GM18520 (cell line): Measurements from ENCODE around the gene ATRN.

ENCODE experiments used
- ATAC-seq: cut with Tn5 transposase; IDR thresholded peaks from one replicate; pipeline ENCODE4 v1.9.1; 2021; ENCODE audit not compliant: unreplicated experiment

Gene ATRN

DNA sequence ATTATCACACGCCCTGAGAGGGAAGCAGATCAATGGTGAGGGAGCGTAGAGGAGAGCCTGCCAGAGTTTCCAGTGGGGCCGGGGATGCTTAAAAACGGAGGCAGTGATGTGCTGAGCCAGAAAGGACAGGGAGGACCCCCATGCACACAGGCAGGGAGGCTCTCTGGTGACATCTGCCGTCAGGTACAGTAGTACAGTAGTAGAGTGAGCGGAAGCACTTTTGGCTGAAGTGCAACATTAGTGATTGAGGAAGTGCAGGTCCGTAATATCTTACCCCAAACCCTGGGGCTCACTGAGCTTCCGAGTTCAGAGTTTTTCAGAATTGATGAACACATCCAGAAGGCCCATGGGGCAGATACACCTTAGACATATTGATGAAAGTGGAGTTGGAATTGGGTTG lies 150.3 kb downstream of the ATRN start:
- ATAC-seq = no peak

DNA sequence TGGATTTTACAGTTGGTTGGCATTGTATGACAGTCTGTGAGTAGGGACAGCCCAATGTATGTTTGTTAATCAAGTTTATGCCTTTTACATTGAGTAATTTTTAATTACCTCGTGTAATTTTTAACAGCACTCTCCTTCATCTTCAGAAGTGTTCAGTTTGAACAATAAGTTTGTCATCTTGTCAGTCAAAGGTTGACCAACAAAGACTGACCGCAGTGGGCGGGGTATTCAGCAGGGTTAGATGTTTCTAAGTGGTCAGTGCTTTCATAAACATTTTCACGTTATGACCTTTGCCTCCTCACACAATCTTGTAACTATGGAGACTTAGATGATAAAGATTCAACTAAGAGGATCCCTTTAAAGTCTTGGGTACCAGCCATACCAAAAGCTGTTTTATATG lies 151.6 kb downstream of the ATRN start:
- ATAC-seq = no peak

DNA sequence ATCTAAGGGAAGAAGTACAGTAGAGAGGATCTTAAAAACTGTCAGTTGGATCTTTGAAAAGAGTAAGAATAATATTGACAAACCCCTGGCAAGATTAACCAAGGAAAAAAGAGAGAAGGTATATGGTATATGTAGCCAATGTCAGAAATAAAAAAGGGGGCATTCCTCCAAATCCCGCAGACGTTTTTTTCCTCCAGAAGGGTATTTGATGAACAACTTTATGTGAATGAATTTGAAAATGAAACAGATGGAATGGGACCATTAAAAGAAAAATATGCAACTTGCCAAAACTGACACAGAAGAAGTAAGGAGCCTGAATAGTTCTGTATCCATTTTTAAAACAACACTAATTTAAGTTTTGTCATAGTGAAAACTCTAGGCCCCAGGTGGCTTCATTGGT lies 156.7 kb downstream of the ATRN start:
- no peak for ATAC-seq

DNA sequence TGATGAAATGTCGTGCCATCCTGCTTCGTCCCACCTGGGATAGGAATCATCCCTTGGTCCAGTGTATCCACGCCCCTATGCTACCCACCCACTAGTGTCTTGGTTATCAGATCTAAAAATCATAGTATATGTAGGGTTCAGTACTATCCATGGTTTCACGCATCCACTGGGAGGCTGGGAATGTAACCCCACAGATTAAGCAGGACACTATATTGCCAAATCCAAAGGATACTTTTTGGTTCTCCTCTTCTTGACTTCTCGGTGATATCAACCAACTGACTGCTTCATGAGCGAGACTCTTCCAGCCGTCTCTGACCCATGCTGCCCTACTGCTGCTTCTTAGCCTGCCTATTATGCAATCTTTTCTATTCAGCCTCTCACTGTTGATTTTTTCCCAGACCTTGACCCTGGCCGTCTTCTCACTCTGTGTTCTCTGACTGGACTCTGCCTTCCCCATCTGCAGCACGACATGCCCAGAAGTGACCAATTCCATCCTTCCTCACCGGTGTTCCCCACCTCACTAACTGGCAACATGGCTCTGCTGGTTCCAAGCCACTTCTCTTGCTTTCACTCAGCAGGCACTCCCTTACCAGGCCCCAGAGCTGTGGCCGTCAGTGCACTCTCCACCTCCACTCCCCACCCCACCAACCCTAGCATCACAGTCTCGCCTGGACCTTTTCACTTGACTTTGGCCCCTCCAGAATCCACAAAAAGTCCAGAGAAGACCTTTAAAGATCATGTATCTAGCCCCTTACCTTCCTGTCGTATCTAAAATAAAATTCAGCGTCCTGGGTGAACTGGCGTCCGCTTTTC lies 157.9 kb downstream of the ATRN start:
- ATAC-seq = no peak

DNA sequence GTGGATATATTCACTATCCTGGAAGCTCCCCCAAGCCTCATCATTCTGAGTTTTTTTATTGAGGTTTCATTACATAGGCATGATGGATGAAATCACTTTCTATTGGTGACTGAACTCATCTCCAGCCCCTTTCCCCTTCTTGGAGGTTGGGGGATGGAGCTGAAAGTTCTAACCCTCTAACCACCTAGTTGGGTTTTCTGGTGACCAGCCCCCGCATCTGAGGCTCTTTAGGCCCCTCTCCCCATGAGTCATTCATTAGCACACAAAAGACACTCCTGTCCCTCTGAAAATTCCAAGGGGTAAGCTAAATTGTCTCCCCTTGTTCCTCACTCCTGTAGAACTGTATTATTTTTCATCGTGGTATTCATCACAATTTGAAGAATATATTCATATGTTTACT lies 159.1 kb downstream of the ATRN start:
- ATAC-seq = no peak

DNA sequence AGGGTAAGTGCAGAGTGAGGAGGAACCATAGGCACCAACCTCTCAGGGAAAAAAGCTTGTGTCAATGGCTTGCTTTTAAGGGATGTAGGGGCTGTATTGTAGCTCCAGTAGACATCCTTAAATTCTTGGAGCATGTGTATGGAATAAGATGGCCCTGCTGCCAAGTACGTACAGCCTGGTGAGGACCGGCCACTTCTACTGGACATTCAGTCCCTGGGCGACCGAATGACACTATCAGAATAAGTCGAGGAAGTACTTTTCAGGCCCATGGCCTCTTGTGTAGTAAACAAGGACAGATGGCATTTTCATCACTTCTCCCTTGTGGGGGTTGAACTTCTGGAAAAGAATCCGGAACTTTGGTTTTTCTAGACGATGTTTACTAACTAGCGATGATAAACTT lies 159.6 kb downstream of the ATRN start:
- no peak for ATAC-seq

DNA sequence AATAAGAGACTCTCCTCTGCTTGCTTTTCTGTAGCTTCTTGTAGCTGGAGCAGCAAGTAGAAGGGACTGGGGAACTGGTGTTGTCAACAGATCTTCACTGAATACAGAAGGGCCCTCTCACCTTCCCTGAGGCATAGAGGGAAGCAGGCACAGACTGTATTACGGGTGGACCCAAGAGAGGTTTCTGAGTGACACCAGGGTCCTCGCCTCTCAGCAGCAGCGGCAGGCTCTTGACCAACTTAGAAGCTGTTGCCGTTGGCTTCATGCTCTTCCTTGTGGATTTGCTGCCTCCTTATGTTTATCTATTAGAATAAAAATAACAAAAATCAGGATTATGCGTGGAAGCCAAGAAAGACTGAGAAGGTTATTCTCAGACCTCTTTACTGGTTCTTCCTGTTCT lies 160.7 kb downstream of the ATRN start:
- ATAC-seq = no peak

DNA sequence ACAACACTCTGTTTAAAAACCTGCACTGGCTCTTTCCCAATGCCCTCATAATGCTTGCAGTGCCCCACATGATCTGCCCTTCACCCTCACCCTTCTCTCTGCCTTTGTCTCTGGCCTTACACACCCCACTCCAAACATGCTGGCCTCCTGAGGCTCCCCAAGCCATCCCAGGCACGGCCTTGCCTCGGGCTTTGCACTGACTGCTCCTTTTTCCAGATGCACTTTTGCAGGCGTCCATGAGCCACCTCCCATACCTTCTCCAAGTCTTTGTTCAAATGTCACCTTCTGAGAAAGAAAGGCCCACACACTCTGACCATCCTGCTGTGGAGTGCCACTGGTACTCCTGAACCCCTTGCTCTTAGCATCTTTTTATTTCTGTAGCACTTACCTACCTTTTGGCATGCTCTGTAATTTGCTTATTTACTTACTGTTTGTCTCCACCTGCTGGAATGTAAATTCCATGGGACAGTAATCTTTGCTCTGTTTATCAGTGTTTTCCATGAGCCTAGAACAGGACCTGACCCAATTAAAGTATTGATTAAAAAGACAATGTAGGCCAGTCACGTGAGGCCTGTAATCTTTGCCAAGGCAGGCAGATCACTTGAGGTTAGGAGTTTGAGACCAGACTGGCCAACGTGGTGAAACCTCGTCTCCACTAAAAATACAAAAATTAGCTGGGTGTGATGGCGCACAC lies 161.6 kb downstream of the ATRN start:
- ATAC-seq = no peak

DNA sequence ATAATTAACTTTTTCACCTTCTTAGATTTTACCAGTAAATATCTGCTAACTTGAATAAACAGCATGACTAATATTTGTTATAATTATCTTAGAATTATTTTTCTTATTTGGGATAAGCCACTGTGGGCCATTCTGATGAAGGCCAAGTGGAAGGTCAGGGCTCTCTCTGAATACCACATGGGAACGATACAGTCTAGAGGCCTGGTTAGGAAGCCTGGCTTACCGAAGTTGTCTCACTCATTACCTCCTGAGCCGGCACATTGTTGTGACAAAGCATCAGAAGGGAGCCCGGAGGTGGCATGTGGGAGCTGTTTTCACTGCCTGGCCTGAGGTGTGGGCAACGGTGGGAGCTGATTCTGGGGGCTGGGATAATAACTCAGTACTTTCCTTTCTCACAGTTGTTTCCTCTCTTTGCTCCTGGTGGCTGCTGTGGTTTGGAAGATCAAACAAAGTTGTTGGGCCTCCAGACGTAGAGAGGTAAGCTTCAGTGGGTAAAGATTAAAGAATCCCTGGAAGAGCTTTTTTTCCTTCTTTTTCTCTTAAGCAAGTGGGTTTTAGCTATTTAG lies 163.2 kb downstream of the ATRN start:
- no peak for ATAC-seq

DNA sequence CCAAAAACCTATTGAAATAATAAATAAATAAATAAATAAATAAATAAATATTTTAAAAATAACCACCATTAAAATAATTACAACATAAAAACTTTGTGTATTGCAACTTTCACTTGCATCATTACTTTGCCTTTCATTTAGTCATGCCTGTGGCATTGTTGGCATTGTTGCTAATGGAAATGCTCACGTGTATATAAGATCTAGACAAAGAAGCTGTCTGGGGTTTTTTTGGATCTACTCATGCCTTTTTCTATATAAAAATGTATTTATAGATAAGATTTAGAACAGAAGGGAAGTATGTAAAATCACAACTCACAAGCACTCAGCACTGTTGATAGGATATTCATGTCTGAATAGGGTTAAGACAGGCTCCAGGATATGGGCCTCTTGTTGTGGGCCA lies 164.5 kb downstream of the ATRN start:
- ATAC-seq = no peak

DNA sequence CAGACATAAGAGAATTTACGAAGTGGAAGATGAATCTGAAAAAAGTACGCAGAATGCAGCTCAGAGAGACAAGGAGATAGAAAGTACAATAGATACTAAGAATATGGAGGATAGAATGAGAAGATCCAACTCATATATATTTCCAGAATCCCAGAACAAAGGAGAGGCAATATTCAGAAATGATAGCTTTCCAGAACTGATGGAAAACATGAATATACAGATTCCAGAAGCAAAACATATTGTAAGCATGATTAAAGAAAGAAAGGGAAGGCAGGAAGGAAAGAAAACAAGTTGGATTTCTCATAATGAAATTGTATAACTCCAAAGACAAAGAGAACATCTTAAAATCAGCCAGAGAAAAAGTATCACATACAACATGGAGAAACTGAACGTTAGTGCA lies 169.4 kb downstream of the ATRN start:
- ATAC-seq = no peak

DNA sequence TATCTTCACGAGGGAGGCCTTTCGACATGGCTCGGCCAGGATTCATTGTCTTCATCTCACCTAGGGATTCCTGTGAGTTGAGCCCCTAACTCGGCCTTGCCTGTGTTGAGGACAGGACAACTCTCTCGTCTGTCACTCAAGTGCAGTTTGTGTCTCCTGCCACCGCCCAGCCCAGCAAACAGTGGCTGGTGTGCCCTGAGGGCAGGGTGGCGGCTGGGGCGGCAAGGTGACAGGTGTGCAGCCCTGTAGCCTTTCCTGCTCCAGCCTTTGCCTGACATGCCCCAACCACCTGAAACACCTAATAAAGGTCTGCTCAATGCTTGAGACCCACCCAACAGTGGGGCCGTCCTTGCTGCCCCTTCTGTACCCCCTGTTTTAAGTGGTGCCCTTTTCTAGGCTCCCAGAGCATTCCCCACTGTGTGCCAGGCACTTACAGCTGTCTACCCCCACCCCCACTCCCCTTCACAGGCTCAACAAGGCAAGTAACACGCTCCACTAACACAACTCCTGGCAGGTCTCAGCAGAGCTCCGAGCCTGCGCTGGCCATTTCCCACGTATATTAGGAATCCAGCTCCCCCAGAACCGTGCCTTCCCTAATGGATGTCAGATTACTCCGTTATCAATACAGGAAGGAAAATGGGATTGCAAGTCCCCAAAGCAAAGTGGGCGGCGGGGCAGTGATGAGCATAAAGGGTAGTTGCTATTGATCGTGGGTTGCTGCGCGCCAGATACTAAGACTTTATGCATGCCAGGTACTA lies 174.7 kb downstream of the ATRN start:
- ATAC-seq = no peak

DNA sequence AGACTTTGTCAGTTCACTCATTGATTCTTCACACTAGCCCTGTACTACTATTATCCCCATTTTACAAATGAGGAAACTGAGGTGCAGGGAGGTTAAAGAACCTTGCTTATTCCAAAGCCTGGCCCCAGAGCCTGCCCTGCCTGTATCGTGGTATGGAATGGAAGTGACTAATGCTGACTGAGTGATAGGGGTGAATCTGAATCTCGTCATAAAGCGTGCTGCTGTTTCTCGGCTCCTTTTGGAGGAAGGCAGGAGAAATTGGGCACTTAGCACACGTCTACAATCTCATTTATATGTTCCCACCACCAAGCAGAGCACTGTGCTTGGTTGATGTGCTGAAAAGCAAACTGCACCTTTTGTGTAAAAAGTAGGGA lies 175.2 kb downstream of the ATRN start:
- ATAC-seq = no peak

DNA sequence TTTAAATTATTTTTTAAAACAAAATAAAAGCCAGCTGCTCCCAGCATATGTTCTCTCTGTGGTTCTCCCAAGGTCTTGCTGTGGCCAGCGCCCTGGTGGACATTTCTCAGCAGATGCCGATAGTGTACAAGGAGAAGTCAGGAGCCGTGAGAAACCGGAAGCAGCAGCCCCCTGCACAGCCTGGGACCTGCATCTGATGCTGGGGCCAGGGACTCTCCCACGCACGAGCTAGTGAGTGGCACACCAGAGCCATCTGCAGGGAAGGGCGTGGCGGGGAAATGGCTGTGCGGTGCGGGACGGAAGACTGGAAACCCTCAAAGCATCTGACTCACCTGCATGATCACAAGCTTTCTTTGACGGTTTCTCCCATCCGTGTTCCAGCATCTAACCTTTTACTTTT lies 175.8 kb downstream of the ATRN start:
- ATAC-seq = no peak

DNA sequence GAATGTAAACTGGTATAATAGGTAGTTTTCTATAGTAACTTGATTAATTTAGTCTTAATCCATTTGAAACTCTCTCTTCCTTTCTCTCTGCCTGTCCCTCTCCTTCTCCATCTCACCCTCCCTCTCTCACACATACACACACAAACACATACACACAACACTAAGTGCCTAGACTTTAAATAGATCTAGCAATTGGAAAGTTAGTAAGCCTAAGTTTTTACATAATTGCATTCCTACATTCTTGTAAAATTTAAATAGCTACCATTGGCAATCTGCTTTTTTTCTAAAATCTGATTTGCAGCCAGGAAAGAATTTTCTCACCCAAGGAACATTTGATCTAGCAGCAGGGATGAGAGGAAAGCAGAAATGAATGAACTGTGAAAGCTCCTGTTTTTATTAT lies 176.7 kb downstream of the ATRN start:
- no peak for ATAC-seq

DNA sequence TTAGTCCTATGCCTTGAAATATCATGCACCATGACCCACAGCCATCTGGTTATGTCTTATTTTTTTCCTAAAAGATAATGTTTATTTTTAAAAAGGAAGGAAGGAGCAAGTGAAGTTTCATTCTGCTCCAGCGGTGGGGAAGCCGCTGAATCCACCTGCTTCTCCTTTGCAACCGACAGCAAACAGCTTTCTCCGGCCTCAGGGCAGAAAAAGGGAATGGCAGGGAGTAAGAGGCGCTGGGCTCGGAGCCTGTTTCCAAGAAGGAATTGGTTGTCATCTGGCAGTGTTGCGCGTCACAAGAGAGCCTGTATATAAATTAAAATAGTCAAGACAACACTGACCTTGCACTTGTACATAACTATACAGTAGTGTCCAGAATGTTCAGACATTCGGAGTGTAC lies 178.1 kb downstream of the ATRN start:
- no peak for ATAC-seq

DNA sequence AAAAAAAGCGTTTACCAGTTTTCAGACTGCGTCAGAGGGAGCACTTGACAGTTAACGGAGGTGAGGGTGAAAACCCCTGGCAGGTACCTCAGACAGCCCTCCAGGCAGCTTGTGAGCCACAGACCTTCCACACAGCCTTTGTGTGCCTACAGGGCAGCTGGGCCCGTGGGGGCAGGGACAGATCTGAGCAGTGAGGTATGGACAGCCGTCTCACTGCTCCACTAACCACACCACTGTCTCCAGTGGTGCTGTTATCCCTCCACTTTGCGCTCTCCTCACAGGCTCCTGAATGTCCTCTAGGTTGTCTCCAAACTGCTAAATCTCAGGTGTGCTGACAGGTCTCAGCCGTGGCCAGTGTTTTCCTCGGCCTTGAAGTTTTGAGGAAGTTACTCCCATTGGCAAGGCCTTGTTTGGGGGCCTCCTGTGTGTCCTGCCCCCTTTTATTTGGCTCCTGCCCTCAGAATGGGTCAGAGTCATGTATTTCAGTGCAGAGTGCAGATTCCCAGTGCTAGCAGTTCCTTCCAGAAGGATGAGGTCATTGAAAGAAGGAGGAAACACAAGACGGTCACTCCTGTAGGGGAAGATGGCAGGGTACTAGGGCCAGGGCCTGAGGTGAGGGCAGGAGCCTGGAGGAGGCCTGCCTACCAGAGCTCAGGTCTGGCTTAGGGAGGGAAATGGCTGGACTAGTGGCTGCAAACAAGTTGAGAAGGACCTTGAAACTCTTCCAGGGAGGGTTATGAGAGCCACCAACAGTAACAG lies 180.6 kb downstream of the ATRN start:
- no peak for ATAC-seq

DNA sequence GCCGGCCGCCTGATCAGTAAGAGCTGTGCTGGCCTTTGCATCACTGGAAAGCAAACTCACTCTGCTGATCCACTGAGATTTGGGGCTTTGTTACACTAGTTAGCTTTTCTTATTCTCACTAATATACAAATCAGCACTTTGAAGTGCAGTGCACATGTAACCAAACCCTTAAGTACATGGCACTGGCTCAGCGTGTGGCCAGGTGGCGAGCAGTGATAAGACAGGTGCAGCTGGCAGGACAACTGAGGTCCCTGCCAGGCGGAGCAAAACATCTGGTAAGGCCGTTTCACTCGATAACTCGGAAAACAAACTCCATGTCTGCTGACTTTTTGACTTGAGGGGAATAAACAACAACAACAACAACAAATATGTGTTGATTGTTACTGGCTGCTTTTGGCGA lies 181.4 kb downstream of the ATRN start:
- no peak for ATAC-seq

DNA sequence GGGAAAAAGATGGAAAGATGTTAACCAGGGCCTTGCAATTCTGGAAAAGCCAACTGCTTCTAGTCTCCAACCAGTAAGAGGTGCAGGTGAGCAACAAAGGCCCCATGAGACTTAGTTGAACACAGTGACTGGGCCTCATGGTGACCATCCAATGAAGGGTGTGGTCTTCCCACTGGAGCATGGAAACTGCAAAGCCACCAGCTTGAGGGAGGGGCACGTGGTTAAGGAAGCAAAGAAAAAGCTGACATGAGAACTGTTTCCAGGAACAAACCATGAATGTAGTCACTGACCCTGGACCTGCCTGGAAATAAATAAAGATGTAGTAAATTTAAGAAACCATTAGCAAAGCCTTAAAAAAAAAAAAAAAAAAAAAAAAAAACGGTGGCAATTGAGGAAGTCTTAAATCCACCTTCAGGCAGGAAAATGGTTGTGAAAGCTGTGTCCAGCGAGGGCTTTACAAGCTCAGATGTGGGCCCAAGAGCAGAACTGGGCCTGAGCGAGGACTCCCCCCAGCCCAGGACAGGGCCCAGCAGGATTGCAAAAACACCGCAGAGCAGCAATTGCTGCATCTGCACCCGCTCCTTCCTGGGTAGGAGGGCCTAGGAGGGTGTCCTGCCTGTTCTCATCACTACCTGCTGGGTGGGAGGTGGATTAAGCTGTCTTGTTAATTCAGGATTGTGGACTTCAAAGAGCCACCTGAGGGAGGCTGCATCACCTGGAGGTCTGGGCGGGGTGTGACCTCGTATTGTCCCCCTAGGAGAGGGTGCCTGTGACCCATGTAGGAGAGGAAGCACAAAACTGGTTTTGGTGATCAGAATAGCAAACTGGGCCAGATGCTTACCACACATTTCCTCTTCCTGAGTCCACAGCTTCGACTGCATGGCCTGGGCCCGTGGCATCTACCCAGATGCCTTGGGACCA lies 182.1 kb downstream of the ATRN start:
- ATAC-seq = no peak

DNA sequence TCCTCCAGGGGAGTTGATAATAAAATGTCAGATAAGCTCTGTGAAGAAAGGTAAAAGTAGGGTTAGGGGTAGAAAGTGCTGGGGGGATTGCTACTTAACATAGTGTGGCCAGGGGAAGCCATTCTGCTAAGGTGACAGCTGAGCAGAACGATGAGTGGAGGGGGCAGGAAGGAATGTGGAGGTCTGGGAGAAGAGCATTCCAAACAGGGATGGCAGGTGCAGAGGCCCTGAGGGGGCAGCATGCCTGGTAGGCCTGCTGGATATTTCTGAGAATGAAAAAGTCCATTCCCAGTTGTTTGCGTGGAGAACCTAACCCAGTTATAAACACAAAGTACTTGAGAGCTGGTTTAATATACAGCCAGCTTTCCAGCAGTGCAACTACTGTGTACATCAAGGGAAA lies 183.1 kb downstream of the ATRN start:
- ATAC-seq = no peak
